Kasumi-1 (cell line): ENCODE measurements around the gene FAIM.
"Not testable (repeated sequence)": the region's sequence is repeated elsewhere in the genome, so short reads cannot be mapped to it uniquely, and the experiment has no call there.

Source experiments
- DNase-seq, 2 experiments: peaks; one replicate each; lab custom pipeline; 2025; lab: John Stamatoyannopoulos, UW

The FAIM gene

DNA sequence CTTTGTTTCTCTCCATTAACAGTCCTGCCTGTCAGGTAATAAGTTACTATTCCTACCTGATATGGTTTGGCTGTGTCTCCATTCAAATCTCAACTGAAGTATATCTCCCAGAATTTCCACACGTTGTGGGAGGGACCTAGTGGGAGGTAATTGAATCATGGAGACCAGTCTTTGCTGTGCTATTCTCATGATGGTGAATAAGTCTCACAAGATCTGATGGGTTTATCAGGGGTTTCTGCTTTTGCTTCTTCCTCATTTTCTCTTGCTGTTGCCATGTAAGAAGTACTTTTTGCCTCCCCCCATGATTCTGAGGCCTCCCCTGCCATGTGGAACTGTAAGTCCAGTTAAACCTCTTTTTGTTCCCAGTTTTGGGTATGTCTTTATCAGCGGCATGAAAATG, 6.9 kb upstream of the FAIM start:
- DNase-seq: not testable (repeated sequence)

DNA sequence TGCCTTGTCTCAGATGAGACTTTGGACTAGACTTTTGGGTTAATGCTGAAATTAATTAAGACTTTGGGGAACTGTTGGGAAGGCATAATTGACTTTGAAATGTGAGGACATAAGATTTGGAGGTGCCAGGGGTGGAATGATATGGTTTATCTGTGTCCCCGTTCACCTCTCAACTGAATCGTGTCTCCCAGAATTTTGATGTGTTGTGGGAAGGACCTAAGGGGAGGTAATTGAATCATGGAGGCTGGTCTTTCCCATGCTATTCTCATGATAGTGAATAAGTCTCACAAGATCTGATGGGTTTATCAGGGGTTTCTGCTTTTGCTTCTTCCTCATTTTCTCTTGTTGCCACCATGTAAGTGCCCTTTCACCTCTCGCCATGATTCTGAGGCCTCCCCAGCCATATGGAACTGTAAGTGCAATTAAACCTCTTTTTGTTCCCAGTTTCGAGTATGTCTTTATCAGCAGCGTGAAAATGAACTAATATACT, 4.4 kb upstream of the FAIM start:
- DNase-seq: not testable (repeated sequence)

DNA sequence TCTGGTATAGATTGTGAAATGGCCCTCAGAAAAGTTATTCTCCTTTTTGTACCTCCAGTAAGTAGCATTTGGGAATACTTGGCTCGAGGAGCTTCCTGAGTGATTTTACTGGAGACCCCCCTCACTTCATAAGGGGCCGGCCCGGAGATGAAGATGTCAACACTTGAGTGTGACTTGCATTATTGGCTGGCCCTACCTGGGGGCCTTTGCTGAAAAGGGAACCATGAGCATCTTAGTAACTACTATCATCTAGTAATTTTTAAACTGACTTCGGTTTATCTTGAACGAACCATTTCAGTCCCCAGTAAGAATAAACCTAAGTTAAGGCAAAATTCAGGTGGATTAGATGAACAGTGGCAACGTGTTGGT, 1.3 kb downstream of the FAIM start:
- no peak for DNase-seq

DNA sequence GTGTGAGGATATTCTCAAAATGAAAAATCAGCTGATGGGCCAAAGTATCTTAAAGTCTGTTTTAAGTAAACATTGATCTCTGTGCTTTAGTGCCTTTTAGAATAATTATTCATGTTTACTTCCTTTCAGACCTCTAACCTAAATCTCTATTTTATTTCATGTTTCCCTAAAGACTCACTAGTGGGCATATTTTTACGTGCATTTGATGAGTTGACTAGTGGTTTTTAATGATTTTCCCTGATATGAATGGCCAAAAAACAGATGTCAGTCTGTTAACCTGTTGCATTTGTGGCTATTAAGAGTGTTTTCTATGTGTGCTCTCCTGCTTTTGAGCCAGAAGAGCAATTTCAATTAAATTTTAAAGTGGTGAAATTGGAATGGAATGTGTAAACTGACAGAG, 6.9 kb downstream of the FAIM start:
- DNase-seq: no peak

DNA sequence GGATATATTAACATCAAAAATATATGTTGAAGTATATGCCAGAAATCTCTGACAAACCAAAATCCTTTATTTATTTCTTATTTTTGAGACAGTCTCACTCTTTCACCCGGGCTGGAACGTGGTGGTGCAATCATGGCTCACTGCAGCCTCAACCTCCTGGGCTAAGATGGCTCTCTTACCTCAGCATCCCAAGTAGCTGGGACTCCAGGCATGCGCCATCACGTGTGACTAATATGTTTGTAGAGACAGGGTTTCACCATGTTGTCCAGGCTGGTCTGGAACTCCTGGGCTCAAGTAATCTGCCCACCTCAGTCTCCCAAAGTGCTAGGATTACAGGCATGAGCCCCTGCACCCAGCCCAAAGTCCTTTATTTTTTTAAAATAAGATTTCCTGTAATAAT, 11.9 kb downstream of the FAIM start:
- no peak for DNase-seq

DNA sequence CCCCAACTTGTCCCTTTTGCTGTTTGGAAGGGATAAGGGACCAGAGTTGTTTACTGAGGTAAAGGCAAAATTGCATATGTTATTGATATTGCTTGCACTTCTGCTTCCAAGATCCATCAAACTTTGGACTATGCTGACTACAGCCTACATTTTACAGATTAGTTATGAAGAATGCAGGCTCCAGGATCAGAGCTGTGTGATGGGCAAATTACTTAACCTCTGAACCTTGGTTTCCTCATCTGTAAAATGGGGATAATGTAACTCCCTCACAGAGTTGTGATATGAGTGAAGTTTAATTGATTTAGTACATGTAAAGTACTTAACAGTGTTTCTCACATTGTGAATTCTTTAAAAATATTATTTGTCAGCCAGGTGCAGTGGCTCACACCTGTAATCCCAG, 15.9 kb downstream of the FAIM start:
- no peak for DNase-seq

DNA sequence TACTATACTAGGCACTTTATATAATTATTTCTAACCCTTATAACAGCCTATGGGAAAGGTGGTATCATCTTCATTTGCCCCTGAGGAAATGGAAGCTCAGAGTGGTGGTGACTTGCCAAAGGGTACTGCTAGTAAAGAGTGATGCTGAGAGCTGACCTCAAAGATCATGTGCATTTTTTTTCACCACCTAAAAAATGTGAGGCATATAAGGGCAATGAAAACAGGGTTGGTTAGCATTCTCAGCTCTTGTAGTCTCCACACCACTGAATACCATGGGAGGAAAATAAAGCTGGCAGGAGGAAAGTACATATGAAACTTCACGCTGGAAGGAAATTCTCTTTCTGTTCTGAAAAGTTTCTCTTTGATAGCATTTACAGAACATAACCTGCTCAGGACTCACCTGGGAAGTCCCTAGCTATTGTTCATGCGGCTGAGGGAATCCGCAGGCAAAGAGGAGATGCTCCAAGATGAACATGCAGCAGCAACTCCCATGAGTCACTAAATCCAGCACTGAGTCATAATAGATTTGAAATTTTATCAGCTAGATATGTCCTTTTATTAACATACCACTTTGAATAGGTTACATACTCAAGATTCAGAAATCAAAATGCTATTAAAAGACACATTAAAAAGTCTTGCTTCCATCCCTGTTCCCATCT, 17.3 kb downstream of the FAIM start:
- DNase-seq: no peak

DNA sequence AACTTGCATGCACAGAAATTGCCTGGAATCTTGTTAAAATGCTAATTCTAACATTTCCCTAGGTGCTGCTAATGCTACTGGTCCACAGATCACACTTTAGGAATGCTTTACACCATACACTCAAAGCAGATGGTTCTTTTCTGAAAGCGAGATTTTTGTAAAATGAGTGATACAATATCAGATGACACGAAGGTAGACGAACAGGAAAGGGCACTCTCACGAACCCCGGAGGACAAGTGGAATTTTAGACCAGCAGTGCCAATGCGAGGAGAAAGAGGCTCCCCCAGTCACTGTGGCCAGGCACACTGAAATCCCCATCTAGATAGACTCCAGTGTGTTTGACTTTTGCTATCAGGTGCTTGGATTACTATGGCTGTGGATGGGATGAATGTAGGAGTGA, 21.0 kb downstream of the FAIM start:
- no peak for DNase-seq

DNA sequence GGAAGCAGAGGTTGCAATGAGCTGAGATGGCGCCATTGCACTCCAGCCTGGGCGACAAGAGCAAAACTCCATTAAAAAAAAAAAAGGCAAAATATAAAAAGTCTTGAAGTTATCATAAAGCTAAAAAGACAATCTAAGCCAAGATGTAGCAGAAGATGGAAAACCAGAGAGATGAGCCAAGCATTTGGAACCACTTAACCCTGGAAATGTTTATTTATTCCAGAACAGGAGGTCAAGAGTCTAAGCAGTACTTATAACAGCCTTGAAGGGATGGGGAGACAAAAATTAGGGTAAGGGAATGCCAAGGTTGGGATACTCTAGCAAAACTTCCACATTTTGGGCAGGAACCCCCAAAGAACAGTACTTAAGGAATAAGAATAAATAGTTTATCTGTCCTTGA, 30.1 kb downstream of the FAIM start:
- no peak for DNase-seq

DNA sequence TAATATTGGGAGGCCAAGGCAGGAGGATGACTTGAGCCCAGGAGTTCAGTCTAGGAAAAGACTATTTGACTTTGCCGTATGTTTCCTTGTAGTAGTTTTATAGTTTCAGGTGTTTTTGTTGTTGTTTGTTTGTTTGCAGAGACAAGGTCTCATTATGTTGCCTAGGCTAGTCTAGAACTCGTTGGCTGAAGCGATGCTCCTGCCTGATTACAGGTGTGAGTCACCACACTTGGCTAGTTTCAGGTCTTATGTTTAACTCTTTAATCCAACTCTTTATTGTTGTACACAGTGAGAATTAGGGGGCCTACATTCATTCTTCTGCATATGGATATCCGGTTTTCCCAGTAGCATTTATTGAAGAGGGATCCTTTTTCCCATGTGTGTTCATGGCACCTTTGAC, 32.0 kb downstream of the FAIM start:
- no peak for DNase-seq

DNA sequence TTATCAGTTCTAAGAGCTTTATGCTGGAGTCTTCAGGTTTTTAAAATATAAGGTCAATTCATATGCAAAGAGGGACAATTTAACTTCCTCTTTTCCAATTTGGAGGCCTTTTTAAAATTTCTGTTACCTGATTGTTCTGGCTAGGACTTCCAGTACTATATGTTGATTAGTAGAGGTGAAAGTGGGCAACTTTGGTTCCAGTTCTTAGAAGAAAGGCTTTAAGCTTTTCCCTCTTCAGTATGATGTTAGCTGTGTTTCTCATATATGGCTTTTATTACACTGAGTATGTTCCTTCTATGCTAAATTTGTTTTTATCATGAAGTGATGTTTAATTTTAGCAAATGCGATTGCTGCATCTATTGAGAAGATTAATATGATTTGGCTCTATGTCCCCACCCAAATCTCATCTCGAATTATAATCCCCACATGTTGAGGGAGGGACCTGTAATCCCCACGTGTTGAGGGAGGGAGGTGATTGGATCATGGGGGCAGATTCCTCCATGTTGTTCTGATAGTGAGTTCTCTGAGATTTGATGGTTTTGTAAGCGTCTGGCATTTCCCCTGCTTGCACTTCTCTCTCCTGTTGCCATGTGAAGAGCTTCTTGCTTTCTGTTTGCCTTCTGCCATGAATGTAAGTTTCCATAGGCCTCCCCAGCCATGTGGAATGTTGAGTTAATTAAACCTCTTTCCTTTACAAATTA, 33.8 kb downstream of the FAIM start:
- DNase-seq: no peak

DNA sequence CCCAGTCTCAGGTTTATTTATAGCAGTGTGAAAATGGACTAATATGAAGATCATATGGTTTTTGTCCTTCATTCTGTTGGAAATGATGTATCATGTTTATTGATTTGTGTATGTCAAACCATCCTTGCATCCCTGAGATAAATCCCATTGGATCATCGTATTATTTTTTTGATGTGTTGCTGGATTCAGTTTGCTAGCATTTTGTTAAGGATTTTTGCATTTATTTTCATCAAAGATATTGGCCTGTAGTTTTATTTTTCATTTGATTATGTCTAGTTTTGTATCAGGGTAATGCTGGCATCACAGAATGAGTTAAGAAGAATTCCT, 34.3 kb downstream of the FAIM start:
- DNase-seq: no peak

DNA sequence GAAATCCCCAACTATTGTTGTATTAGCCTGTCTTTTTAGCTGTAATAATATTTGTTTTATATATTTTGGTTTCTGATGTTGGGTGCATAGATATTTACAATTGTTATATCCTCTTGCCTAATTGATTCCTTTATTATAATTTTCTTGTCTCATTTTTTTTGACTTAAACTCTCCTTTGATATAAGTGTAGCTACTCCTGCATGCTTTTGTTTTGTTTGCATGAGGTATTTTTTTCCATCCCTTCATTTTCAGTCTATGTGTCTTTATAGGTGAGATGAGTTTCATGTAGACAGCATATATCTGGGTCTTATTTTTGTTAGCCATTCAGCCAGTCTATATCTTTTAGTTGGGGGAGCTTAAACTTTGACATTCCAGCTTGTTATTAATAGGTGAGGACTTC, 37.4 kb downstream of the FAIM start:
- no peak for DNase-seq

DNA sequence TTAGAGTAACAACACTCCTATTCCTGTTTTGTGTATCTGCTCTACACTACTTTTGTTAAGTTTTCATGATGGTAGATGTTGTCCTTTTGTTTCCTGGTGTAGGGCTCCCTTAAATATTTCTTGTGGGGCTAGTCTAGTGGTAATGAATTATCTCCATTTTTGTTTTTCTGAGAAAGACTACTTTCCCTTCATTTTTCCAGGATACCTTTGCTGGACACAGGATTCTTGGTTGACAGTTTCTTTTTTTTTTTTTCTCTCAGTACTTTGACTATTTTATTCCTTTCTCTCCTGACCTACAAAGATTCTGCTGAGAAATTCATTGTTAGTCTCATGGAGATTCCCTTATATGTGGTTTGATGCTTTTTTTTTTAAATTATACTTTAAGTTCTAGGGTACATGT, 37.9 kb downstream of the FAIM start:
- DNase-seq: no peak

DNA sequence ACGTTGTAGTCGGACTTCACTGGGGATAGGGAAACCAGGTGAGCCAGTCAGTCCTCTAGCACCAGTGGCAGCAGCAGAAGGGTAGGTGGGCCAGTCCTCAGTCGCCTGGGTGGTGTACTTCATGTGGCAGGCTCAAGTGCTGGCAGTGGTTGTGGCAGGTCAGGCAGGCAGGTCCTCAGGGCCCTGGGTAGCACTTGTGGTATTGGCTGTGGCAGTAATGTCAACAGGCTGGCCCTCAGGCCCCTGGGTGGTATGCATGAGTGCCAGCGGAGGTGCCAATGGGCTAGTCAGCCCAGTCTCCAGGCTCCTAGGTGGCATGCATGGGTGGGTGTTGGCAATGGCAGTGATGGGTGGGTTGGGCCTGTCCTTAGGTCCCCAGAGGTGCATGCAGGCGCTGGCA, 40.6 kb downstream of the FAIM start:
- DNase-seq: no peak

DNA sequence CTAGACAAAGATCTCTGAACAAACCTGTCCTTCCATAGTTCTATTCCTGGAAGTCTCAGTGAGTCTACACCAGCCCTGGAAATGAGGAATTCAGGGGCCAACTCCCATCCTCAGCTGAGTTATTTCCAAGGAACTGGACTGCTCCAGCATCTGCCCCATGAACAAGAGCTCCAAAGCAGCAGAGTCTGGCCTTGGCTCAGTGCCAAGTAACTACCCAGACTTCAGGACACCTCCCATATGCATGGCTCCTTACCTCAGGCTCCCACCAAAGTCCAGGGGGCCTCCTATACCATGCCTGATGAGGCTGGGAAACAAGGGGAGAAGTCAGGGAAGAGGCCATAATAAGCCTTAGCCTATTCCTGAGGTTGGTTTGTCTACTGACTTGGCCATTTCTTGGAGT, 45.0 kb downstream of the FAIM start:
- no peak for DNase-seq

DNA sequence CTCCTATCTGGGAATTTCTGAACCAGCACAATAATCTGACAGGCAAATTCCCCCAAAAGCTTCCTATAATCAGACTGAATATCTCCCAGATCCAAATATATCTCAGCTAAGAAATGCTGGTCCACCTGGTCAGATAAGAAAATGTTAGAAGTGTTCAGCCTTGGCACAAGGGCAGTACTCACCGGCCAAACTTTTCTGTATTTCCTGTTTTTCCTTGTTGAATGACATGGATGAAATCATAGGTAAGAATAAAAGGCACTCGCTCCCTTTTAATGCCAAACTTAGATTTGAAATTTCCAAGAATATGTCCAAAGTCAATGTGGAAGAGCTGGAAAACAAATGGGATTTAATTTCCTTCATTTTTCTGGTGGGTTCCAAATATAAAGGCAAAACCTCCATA, 48.9 kb downstream of the FAIM start:
- DNase-seq: no peak

DNA sequence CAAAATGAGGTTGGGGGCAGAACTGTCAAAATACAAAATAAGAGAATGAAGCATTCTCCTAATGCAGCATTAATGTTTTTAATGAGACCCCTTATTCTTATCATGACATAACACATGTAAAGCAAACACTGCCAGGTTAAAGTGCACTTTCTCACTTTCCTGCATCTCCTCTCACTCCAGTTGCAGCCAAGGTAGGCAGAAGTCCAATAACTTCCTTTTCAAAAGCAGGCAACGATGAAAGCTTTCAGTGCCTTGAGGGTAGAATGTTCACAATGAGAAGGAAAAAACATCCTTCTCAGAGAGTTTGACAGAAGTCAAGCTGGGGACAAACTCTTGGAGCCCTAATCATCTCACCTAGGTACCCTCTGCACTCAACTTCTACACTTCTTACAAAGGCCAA, 59.5 kb downstream of the FAIM start:
- DNase-seq: no peak

DNA sequence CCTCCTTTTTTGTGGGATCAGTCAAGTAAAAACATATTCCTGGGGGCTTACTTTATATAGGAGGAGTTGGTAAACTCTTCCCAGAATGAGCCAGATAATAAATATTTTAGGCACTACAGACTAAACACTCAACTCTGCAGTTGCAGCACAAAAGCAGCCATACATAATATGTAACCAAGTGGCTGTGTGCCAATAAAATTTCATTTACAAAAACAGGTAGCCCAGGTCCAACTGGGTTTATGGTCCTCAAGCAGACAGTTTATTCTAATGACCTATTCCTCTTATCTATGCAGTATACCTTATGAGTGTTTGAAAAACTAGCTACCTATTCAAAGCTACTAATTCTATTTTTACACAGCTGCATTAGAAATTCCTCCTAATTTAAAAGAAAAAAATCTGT, 61.8 kb downstream of the FAIM start:
- no peak for DNase-seq

DNA sequence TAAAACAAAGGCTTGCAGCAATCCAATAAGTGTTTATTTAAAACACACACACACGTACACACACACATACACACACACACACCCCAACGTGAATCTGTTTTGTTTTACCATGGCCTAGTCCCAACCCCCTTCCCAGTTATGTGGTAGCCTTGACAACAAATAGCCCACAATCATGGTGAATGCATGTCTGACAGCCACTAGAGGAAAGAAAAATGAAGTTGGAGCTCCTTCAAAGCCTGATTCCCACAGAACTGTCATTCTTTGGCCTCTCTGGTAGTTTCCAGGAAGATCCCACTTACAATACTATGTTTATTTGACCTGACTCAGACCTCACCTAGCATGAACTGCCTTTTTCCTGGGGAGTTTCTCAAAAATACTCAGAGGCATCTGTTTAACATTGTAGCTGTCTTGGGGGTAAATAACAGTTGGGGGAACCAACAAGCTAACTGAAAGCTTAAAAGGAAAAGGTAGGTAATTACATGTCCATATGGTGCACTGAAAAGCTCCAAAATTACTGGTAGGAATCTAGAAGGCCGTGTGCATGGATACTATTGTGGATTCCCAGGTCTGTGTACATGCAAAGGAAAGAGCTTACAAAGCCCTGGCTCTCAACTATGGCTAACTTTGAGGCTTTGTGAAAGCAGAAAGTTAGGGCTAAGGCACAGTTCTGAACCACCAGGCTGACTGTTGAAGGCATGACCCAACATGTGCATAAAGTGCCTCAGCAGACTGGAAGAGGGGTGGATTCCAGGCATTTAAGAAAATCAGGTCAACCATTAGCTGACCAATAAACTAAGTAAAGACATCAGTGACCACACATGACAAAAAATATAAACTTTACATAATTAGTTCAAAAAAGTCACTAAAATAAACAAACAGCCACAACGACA, 65.3 kb downstream of the FAIM start:
- DNase-seq: no peak

DNA sequence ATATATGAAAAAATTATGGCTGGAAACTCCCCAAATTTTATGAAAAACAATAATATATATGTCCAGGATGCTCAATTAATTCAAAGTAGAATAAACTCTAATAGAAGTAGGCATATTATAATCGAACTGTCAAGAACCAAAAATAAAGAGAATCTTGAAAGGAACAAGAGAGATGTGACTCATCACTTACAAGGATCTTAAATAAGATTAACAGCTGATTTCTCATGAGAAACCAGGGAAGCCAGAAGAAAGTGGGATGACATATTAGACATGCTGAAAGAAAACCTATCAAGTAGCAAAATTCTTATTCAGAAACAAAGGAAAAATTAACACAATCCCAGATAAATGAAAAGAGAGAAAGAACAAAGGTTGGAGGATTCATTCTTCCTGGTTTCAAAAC, 66.8 kb downstream of the FAIM start:
- DNase-seq: peak; percentile 21 to 30

DNA sequence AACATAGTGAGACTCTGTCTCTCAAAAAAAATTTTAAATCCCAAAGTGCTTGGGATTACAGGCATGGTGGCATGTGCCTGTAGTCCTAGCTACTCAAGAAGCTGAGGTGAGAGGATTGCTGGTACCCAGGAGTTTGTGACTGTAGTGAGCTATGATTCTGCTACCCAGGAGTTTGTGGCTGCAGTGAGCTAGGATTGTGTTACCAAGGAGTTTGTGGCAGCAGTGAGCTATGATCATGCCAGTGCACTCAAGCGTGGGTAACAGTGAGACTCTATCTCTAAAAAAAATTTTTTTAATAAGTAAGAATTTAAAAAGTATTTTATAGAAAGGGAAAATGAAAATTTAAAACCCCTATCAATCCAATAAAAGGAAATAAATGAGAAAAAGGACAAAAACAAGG, 69.5 kb downstream of the FAIM start:
- DNase-seq: no peak

DNA sequence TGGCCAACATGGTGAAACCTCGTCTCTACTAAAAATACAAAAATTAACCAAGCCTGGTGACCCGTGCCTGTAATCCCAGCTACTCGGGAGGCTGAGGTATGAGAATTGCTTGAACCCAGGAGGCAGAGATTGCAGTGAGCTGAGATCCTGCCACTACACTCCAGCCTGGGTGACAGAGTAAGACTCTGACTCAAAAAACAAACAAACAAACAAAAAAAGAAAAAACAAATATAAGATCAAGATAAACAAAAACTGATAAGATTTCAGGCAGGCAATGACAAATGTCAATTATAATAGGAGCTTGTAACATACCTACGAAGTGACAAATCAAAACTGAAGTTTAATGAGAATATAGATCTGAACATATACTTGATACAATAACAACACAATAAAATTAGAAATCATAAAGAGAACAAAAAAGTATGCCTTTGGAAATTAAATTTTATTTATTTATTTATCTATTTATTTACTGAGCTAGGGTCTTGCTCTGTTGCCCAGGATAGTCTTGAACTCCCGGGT, 70.4 kb downstream of the FAIM start:
- no peak for DNase-seq
